ENCODE data around the gene MANSC4.

GRCh38 chr12:27733052-27733656 is 46.9 kb downstream of the MANSC4 start:
- TF ChIP-seq POLR2A (IDR thresholded peaks at IDR 0.05): no peak
- TF ChIP-seq CTCF (IDR thresholded peaks at IDR 0.05): peak; percentile 50 to 94 (median 86)

All from body of pancreas (tissue), 4 donors.